ENCODE results near the gene GNG8. TPM values are rescaled to one million over a fixed set of nuclear protein-coding genes. Genes with fewer than 3 reads are reported as not detected.

The GNG8 gene
- total RNA-seq, 1 experiment from 2014 or later: not detected

DNA sequence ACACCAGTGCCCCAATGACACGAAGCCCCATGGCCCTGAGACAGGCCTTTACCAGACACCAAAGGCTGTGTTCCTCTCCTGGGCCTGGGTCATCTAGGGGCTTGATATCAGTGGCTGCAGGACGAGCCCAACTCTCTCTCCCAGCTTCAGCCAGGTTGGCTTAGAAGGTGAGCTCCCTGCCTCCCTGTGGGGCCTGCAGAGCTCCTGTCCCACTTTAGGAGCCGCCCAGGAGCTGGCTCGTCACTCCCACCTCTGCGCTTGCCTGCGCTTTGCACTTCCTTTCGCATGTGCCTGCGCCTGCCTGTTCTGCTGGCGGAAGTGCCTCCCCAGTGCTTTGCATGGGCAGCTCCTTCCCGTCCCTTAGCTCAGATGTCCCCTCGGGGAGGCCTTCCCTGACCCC lies 30.0 kb downstream of the GNG8 start:
- TF ChIP-seq, protein P1, sequence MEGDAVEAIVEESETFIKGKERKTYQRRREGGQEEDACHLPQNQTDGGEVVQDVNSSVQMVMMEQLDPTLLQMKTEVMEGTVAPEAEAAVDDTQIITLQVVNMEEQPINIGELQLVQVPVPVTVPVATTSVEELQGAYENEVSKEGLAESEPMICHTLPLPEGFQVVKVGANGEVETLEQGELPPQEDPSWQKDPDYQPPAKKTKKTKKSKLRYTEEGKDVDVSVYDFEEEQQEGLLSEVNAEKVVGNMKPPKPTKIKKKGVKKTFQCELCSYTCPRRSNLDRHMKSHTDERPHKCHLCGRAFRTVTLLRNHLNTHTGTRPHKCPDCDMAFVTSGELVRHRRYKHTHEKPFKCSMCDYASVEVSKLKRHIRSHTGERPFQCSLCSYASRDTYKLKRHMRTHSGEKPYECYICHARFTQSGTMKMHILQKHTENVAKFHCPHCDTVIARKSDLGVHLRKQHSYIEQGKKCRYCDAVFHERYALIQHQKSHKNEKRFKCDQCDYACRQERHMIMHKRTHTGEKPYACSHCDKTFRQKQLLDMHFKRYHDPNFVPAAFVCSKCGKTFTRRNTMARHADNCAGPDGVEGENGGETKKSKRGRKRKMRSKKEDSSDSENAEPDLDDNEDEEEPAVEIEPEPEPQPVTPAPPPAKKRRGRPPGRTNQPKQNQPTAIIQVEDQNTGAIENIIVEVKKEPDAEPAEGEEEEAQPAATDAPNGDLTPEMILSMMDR (IDR thresholded peaks at IDR 0.05; ENCODE audit: unreplicated experiment): no peak

DNA sequence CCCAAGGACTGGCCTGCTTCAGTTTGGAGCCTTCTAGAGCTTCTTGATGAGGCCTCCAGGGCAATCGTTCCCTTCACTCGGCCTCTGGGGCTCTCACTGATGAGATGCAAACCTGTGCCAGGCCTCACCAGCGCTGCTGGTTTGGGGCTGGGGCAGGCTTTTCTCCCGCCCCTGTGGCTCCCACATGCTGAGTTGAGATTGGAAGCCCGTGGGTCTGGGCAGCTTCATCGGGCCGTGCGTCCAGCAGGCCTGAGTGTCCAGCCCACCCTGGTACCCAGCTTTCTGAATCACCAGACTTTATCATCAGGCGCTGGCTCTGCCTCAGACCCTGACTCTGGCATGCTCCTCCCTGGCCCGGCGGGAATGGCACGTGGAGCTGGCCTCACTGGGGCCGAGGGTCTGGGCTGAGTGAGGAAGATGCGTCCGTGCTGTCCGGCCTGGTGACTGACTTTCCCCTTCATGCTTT lies 30.6 kb downstream of the GNG8 start:
- H3K9me3 Mint-ChIP-seq (ENCODE audit: unreplicated experiment): no peaks in the 10 kb centered on the region
- TF ChIP-seq, protein P1 (IDR thresholded peaks at IDR 0.05; ENCODE audit: unreplicated experiment): no peak
- intact Hi-C loops (cut with micrococcal nuclease): no loop called here
- peaks cover 56% of the 10 kb centered on the region for H3K36me3 Mint-ChIP-seq (ENCODE audit: insufficient read depth, unreplicated experiment)
- ChIA-PET CTCF (interaction anchor here (0.6 to 4.3 kb wide), 4 partner anchors 9 to 1148 kb away, joined by 3 to 25 read pairs (median 8); no protein-coding TSS in a partner anchor), POLR2A (no interaction called here)
- no peak for DNase-seq (ENCODE audit: unreplicated experiment)
- H3K4me1 Mint-ChIP-seq (ENCODE audit: insufficient read depth, unreplicated experiment): peaks cover 4% of the 10 kb centered on the region
- H3K4me3 Mint-ChIP-seq (ENCODE audit: unreplicated experiment): no peak overlapping the region
- BruUV-seq (replicated peaks): no TSS peak
- H3K27ac Mint-ChIP-seq (ENCODE audit: low read depth, unreplicated experiment): peak overlapping the region; percentile 63
- no peaks in the 10 kb centered on the region for H3K27me3 Mint-ChIP-seq (ENCODE audit: insufficient read depth, unreplicated experiment)

More for the DNA sequence above, 30.0 kb downstream of the GNG8 start:
- Mint-ChIP-seq H3K4me3 (ENCODE audit: unreplicated experiment) (no peak overlapping the region), H3K27me3 (ENCODE audit: insufficient read depth, unreplicated experiment) (no peaks in the 10 kb centered on the region), H3K36me3 (ENCODE audit: insufficient read depth, unreplicated experiment) (peaks cover 54% of the 10 kb centered on the region), H3K9me3 (ENCODE audit: unreplicated experiment) (no peaks in the 10 kb centered on the region), H3K4me1 (ENCODE audit: insufficient read depth, unreplicated experiment) (peaks cover 4% of the 10 kb centered on the region), H3K27ac (ENCODE audit: low read depth, unreplicated experiment) (peak overlapping the region; percentile 63)
- intact Hi-C loops (cut with micrococcal nuclease): no loop called here
- BruUV-seq (replicated peaks): no TSS peak
- no peak for DNase-seq (ENCODE audit: unreplicated experiment)
- POLR2A ChIA-PET: no interaction called here
- CTCF ChIA-PET: interaction anchor here (0.6 to 4.3 kb wide), 6 partner anchors 8 to 1148 kb away, joined by 3 to 25 read pairs (median 4); no protein-coding TSS in a partner anchor

GRCh38 chr19:46604781-46605355 lies 31.1 kb downstream of the GNG8 start:
- Mint-ChIP-seq H3K36me3 (ENCODE audit: insufficient read depth, unreplicated experiment) (peaks cover 56% of the 10 kb centered on the region), H3K9me3 (ENCODE audit: unreplicated experiment) (no peaks in the 10 kb centered on the region), H3K4me1 (ENCODE audit: insufficient read depth, unreplicated experiment) (peaks cover 4% of the 10 kb centered on the region), H3K27ac (ENCODE audit: low read depth, unreplicated experiment) (no peak overlapping the region), H3K27me3 (ENCODE audit: insufficient read depth, unreplicated experiment) (no peaks in the 10 kb centered on the region), H3K4me3 (ENCODE audit: unreplicated experiment) (no peak overlapping the region)
- ChIA-PET CTCF (interaction anchor here (0.6 to 4.3 kb wide), 2 partner anchors 12 to 68 kb away, joined by 4 to 25 read pairs; no protein-coding TSS in a partner anchor), POLR2A (no interaction called here)
- TF ChIP-seq, protein P1 (IDR thresholded peaks at IDR 0.05; ENCODE audit: unreplicated experiment): no peak
- no TSS peak for BruUV-seq (replicated peaks)
- DNase-seq (ENCODE audit: unreplicated experiment): no peak
- intact Hi-C loops (cut with micrococcal nuclease): no loop called here

DNA sequence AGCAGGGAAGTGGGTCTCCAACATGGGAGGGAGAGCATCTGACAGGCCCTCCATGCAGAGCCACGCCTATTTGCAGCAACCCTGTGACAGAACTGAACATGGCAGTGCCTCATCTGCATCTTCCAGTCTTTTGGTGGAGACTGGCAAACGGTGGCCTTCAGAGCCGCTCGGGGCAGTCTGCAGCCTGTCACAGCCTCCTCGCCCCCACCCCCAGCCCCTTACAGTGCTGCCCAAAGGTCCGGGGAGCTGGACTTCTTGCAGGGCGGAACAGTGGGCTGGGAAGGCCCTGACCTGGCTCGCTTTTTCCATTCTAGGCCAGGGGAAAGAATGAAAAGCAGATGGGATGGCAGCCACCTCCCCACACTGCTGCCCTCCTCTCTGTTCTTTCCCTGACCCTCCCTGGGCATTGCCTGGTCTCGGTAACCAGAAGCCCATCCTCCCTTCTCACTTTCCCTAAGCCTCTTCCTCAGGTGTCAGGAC lies 32.2 kb downstream of the GNG8 start:
- CTCF ChIA-PET: interaction anchor here (2.6 kb wide), 1 partner anchor 58 kb away, joined by 14 read pairs; no protein-coding TSS in a partner anchor
- no peaks in the 10 kb centered on the region for H3K9me3 Mint-ChIP-seq (ENCODE audit: unreplicated experiment)
- BruUV-seq (replicated peaks): no TSS peak
- H3K36me3 Mint-ChIP-seq (ENCODE audit: insufficient read depth, unreplicated experiment): peaks cover 46% of the 10 kb centered on the region
- intact Hi-C loops (cut with micrococcal nuclease): no loop called here
- TF ChIP-seq, protein P1 (IDR thresholded peaks at IDR 0.05; ENCODE audit: unreplicated experiment): no peak
- no peak for DNase-seq (ENCODE audit: unreplicated experiment)
- H3K4me3 Mint-ChIP-seq (ENCODE audit: unreplicated experiment): peak overlapping the region; percentile 96
- no peak overlapping the region for H3K27ac Mint-ChIP-seq (ENCODE audit: low read depth, unreplicated experiment)
- no peaks in the 10 kb centered on the region for H3K27me3 Mint-ChIP-seq (ENCODE audit: insufficient read depth, unreplicated experiment)
- peaks cover 4% of the 10 kb centered on the region for H3K4me1 Mint-ChIP-seq (ENCODE audit: insufficient read depth, unreplicated experiment)
- POLR2A ChIA-PET: interaction anchor here (0.7 to 3.5 kb wide), 2 partner anchors 7 to 247 kb away, joined by 3 to 16 read pairs; partner anchors contain the start of gene AP2S1

All from MCF 10A (cell line).